Peyer's patch (tissue), 4 donors: Measurements from ENCODE around the gene STX12. TPM values are rescaled to one million over a fixed set of nuclear protein-coding genes. Genes with fewer than 3 reads are reported as not detected.

Experiments used
- DNase-seq, 3 donors: peaks; one replicate each; pipeline ENCODE4 v3.0.0-alpha.2; 2017 to 2019
- H3K27ac ChIP-seq, 4 donors: fragments of 200-600 bp; sonication (generic); one replicate each; pipeline ENCODE4 v1.5.1; 2016 to 2019
- H3K27me3 ChIP-seq, 2 donors: fragments of 200-600 bp; sonication (generic); one replicate each; pipeline ENCODE4 v1.5.1; 2019
- H3K36me3 ChIP-seq, 3 donors: fragments of 200-600 bp; sonication (generic); one replicate each; pipeline ENCODE4 v1.5.1; 2016 to 2019
- H3K4me1 ChIP-seq, 4 donors: fragments of 200-600 bp; sonication (generic); one replicate each; pipeline ENCODE4 v1.5.1; 2016 to 2019
- H3K4me3 ChIP-seq, 4 donors: fragments of 200-600 bp; sonication (generic); 1 replicate in 3 of 4; 2 replicates in 1 of 4; pipeline ENCODE4 v1.5.1; 2016 to 2019; ENCODE audit warnings: mild to moderate bottlenecking in 1 of 4
- H3K9me3 ChIP-seq, 4 donors: fragments of 200-600 bp; sonication (generic); one replicate each; pipeline ENCODE4 v1.5.1; 2016 to 2019; ENCODE audit warnings: mild to moderate bottlenecking in 1 of 4
- POLR2A ChIP-seq, 2 donors: fragments of 450-650 bp; IDR thresholded peaks; one replicate each; pipeline ENCODE4 v1.5.1; 2017; ENCODE audit warnings: antibody characterized with exemption in 2 of 2, mild to moderate bottlenecking in 2 of 2, moderate library complexity in 2 of 2
- total RNA-seq, 4 donors: library from RNA; depleted of rRNA; stranded (reverse); fragments of >200 nt; gene quantifications; one replicate each; pipeline ENCODE4 v1.1.0, GENCODE V29; 2016
- TF ChIP-seq, protein P1 (sequence below), 6 experiments: fragments of 450-650 bp in 4 of 6; fragments of 200-600 bp in 2 of 6; sonication (generic) in 1 of 6; IDR thresholded peaks; one replicate each; pipeline ENCODE4 v1.5.1; 2017 to 2019; ENCODE audit warnings: antibody characterized with exemption in 6 of 6, mild to moderate bottlenecking in 3 of 6, moderate library complexity in 1 of 6

STX12 gene
- total RNA-seq, 4 donors from 2014 or later, result 57.8 to 63.7 (median 59.9) TPM

DNA sequence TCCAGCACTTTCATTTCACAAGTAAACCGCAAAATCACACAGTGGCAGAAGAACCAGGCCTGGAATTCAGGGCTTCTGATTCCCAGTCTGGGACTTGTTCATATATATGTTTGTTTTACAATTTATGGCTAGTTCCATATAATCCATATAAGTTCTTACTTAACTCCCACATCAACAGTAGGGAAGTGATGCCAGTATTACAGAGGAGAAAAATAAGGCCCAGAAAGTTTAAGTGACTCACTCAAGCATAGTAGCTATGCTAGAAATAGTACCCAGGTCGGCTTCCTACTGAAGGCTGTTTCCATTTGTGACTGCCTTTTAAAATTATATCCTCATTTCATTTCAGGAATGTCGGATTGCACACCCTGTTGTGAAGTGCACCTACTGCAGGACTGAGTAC is 45.9 kb upstream of the STX12 start:
- H3K4me3 ChIP-seq, result peak overlapping the region in 1 of 4 donors; percentile 92
- TF ChIP-seq, protein P1, sequence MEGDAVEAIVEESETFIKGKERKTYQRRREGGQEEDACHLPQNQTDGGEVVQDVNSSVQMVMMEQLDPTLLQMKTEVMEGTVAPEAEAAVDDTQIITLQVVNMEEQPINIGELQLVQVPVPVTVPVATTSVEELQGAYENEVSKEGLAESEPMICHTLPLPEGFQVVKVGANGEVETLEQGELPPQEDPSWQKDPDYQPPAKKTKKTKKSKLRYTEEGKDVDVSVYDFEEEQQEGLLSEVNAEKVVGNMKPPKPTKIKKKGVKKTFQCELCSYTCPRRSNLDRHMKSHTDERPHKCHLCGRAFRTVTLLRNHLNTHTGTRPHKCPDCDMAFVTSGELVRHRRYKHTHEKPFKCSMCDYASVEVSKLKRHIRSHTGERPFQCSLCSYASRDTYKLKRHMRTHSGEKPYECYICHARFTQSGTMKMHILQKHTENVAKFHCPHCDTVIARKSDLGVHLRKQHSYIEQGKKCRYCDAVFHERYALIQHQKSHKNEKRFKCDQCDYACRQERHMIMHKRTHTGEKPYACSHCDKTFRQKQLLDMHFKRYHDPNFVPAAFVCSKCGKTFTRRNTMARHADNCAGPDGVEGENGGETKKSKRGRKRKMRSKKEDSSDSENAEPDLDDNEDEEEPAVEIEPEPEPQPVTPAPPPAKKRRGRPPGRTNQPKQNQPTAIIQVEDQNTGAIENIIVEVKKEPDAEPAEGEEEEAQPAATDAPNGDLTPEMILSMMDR (IDR thresholded peaks at IDR 0.05), result no peak
- no peak for TF ChIP-seq POLR2A (IDR thresholded peaks at IDR 0.05)
- H3K27ac ChIP-seq, result no peak overlapping the region
- H3K27me3 ChIP-seq, result no peaks in the 10 kb centered on the region
- H3K9me3 ChIP-seq, result no peaks in the 10 kb centered on the region
- no peak for DNase-seq
- H3K4me1 ChIP-seq, result peaks cover 0 to 14% (median 2%) of the 10 kb centered on the region in 4 donors
- no peaks in the 10 kb centered on the region for H3K36me3 ChIP-seq

DNA sequence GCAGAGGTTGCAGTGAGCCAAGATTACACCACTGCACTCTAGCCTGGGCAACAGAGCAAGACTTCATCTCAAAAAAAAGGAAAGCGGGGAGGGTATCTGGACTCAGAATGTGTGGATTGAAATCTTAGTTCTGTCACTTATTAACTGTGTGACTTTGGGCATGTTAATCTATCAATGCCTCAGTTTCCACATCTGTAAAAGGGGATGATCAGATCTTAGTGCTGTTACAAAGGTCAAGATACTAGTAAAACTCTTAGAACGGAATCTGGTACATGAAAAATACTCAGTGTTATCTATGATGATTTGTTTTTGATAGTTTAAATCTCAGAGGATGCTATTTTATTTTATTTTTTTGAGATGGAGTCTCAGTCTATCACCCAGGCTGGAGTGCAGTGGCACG is 36.8 kb upstream of the STX12 start:
- Histone ChIP-seq H3K36me3 (peaks cover 0 to 57% (median 0%) of the 10 kb centered on the region in 3 donors), H3K27me3 (no peaks in the 10 kb centered on the region), H3K27ac (no peak overlapping the region), H3K9me3 (no peaks in the 10 kb centered on the region), H3K4me3 (no peak overlapping the region), H3K4me1 (no peaks in the 10 kb centered on the region)
- DNase-seq, result no peak
- TF ChIP-seq, protein P1 (IDR thresholded peaks at IDR 0.05), result no peak

DNA sequence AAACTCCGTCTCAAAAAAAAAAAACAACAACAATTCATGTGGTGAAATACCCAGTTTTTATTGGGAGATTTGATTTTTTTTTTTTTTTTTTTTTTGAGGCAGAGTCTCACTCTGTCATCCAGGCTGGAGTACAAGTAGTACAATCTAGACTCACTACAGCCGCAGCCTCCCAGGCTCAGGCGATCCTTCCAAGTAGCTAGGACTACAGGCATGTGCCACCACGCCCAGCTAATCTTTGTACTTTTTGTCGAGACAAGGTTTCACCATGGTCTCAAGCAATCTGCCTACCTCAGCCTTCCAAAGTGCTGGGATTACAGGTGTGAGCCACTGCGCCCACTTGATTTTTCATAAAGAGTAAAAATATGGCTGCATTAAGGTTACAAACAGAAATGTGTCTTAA is 31.9 kb upstream of the STX12 start:
- DNase-seq, result no peak
- peaks cover 0 to 50% (median 0%) of the 10 kb centered on the region in 3 donors for H3K36me3 ChIP-seq
- H3K27ac ChIP-seq, result no peak overlapping the region
- H3K9me3 ChIP-seq, result no peaks in the 10 kb centered on the region
- H3K4me1 ChIP-seq, result no peaks in the 10 kb centered on the region
- no peaks in the 10 kb centered on the region for H3K27me3 ChIP-seq
- TF ChIP-seq, protein P1 (IDR thresholded peaks at IDR 0.05), result no peak
- TF ChIP-seq POLR2A (IDR thresholded peaks at IDR 0.05), result no peak
- no peak overlapping the region for H3K4me3 ChIP-seq

DNA sequence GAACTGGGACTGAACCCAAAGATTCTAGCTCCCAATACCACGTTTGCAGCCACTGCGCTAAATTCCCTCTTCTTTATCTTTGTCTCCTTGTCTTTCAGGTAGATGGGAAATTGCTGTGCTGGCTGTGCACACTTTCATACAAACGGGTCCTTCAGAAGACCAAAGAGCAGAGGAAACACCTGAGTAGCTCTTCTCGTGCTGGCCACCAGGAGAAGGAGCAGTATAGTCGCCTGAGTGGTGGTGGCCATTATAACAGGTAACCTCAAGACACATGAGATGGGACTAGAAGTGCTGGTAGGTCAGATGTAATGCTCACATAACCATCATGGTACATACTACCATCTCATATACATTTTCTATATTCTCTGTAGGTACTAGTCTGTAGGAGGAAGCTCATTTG is 28.5 kb upstream of the STX12 start:
- no peaks in the 10 kb centered on the region for H3K27me3 ChIP-seq
- no peaks in the 10 kb centered on the region for H3K4me1 ChIP-seq
- TF ChIP-seq, protein P1 (IDR thresholded peaks at IDR 0.05), result no peak
- TF ChIP-seq POLR2A (IDR thresholded peaks at IDR 0.05), result no peak
- H3K9me3 ChIP-seq, result no peaks in the 10 kb centered on the region
- no peak overlapping the region for H3K27ac ChIP-seq
- H3K36me3 ChIP-seq, result peaks cover 0 to 57% (median 0%) of the 10 kb centered on the region in 3 donors
- no peak overlapping the region for H3K4me3 ChIP-seq
- DNase-seq, result no peak

DNA sequence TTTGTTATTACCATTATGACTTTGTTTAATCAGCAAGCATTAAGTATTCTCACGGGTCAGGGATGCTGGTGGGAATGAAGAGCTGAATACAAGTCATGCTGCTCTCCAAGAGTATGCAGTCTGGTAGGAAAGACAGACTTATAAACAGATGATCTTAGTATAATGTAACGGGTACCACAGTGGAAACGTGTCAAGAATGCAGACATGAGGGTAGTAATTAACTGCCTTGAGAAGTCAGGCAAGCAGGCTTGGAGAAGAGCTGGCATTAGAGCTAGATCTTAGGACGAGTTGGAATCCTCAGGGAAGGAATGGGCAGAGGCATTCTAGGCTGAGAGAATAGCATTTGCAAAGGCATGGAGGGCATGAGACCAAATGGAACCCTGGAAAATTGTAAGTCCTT is 27.6 kb upstream of the STX12 start:
- peaks cover 0 to 62% (median 0%) of the 10 kb centered on the region in 3 donors for H3K36me3 ChIP-seq
- no peaks in the 10 kb centered on the region for H3K27me3 ChIP-seq
- no peaks in the 10 kb centered on the region for H3K4me1 ChIP-seq
- no peak overlapping the region for H3K27ac ChIP-seq
- H3K9me3 ChIP-seq, result no peaks in the 10 kb centered on the region
- no peak overlapping the region for H3K4me3 ChIP-seq
- TF ChIP-seq, protein P1 (IDR thresholded peaks at IDR 0.05), result no peak
- TF ChIP-seq POLR2A (IDR thresholded peaks at IDR 0.05), result no peak
- no peak for DNase-seq

DNA sequence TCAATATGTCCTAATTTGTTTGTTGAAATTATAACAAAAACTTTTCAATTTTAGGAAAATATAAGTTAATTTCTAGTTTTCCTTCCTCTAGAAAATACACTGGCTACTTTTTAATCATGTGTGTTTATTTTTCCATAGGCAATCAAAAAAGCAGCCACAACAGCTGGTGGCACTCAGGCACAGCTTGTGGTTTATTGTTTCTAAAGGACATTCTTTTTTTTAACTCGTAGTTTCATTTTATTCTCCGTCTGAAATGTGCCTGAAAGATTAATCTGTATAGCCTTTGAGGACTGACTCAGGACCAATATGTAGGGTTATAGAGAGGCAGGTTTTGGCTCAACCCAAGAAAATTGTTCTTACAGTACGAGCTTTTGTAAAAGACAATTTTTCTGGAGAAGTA is 20.7 kb upstream of the STX12 start:
- DNase-seq, result no peak
- Histone ChIP-seq H3K4me3 (no peak overlapping the region), H3K27me3 (no peaks in the 10 kb centered on the region), H3K36me3 (peaks cover 0 to 57% (median 0%) of the 10 kb centered on the region in 3 donors), H3K4me1 (no peaks in the 10 kb centered on the region), H3K27ac (no peak overlapping the region), H3K9me3 (no peaks in the 10 kb centered on the region)
- no peak for TF ChIP-seq POLR2A (IDR thresholded peaks at IDR 0.05)
